Measurements from ENCODE around the gene CYP2B6.
"Not testable (repeated sequence)": the region's sequence is repeated elsewhere in the genome, so short reads cannot be mapped to it uniquely, and the experiment has no call there.

CYP2B6 gene

GRCh38 chr19:41039806-41040205 lies 48.7 kb downstream of the CYP2B6 start:
- DNase-seq: peak; percentile 4

GRCh38 chr19:41045095-41045494 lies 54.0 kb downstream of the CYP2B6 start:
- not testable (repeated sequence) for DNase-seq

- no peak for DNase-seq
These were observed 59.3 kb downstream of the CYP2B6 start for GRCh38 chr19:41050426-41050825.

- DNase-seq: not testable (repeated sequence)
These were observed 61.1 kb downstream of the CYP2B6 start for GRCh38 chr19:41052162-41052561.

- not testable (repeated sequence) for DNase-seq
These were observed 62.2 kb downstream of the CYP2B6 start for GRCh38 chr19:41053331-41053730.

GRCh38 chr19:41064974-41065569 lies 74.0 kb downstream of the CYP2B6 start:
- peak; percentile 20 for DNase-seq

All from MV-4-11 (cell line).